HEK293T (cell line): ENCODE results near the gene TMPRSS3.

Experiments
- ARNT ChIP-seq: fragments of 450-650 bp; IDR thresholded peaks from 2 replicates; pipeline ENCODE4 v1.6.1; 2017; ENCODE audit warnings: mild to moderate bottlenecking
- BHLHE40 ChIP-seq: fragments of 450-650 bp; IDR thresholded peaks from 2 replicates; pipeline ENCODE4 v1.6.1; 2016; ENCODE audit warnings: mild to moderate bottlenecking, moderate library complexity, borderline replicate concordance
- CTBP1 ChIP-seq: fragments of 450-650 bp; IDR thresholded peaks from 2 replicates; pipeline ENCODE4 v1.6.1; 2016; ENCODE audit warnings: borderline replicate concordance
- ELF4 ChIP-seq: fragments of 450-650 bp; IDR thresholded peaks from 2 replicates; pipeline ENCODE4 v1.6.1; 2017; ENCODE audit warnings: antibody characterized with exemption
- FOXA1 ChIP-seq: fragments of 450-650 bp; IDR thresholded peaks from 2 replicates; pipeline ENCODE4 v1.6.1; 2016; ENCODE audit warnings: mild to moderate bottlenecking
- FOXK2 ChIP-seq: fragments of 450-650 bp; IDR thresholded peaks from 2 replicates; pipeline ENCODE4 v1.6.1; 2016; ENCODE audit warnings: mild to moderate bottlenecking
- FOXM1 ChIP-seq: fragments of 450-650 bp; IDR thresholded peaks from 2 replicates; pipeline ENCODE4 v1.6.1; 2017; ENCODE audit warnings: mild to moderate bottlenecking, borderline replicate concordance
- PKNOX1 ChIP-seq: fragments of 450-650 bp; IDR thresholded peaks from 2 replicates; pipeline ENCODE4 v1.6.1; 2016
- SUZ12 ChIP-seq: fragments of 450-650 bp; IDR thresholded peaks from 2 replicates; pipeline ENCODE4 v1.6.1; 2016; ENCODE audit warnings: mild to moderate bottlenecking
- TARDBP ChIP-seq: fragments of 450-650 bp; IDR thresholded peaks from 2 replicates; pipeline ENCODE4 v1.6.1; 2016
- ZNF384 ChIP-seq: fragments of 450-650 bp; IDR thresholded peaks from 2 replicates; pipeline ENCODE4 v1.6.1; 2016

- TF ChIP-seq FOXK2 (no peak), ELF4 (no peak), PKNOX1 (no peak), CTBP1 (no peak), SUZ12 (no peak), TARDBP (no peak), FOXM1 (no peak), BHLHE40 (no peak), FOXA1 (no peak), ARNT (no peak), ZNF384 (no peak)
These were observed 10.9 kb downstream of the TMPRSS3 start for GRCh38 chr21:42384989-42385388.
